GM18868 (cell line): ENCODE results near the gene FGF19.

Experiments used
- ATAC-seq: cut with Tn5 transposase; IDR thresholded peaks from one replicate; pipeline ENCODE4 v1.9.1; 2021; ENCODE audit warnings: mild to moderate bottlenecking, moderate library complexity; ENCODE audit not compliant: unreplicated experiment

Gene FGF19

GRCh38 chr11:69657456-69657910 lies 46.3 kb downstream of the FGF19 start:
- no peak for ATAC-seq

- no peak for ATAC-seq
Observed at GRCh38 chr11:69656536-69657455, 47.0 kb downstream of the FGF19 start.

GRCh38 chr11:69655479-69656428 lies 48.1 kb downstream of the FGF19 start:
- ATAC-seq = no peak

- ATAC-seq = no peak
Observed at GRCh38 chr11:69654660-69655478, 49.0 kb downstream of the FGF19 start.

GRCh38 chr11:69654001-69654659 lies 49.7 kb downstream of the FGF19 start:
- ATAC-seq = no peak

- no peak for ATAC-seq
Observed at GRCh38 chr11:69653406-69653960, 50.3 kb downstream of the FGF19 start.

- no peak for ATAC-seq
Observed at GRCh38 chr11:69652999-69653398, 50.8 kb downstream of the FGF19 start.

- no peak for ATAC-seq
Observed at GRCh38 chr11:69651834-69652620, 51.8 kb downstream of the FGF19 start.

GRCh38 chr11:69650832-69651344 lies 52.9 kb downstream of the FGF19 start:
- no peak for ATAC-seq

- ATAC-seq = no peak
Observed at GRCh38 chr11:69650081-69650831, 53.6 kb downstream of the FGF19 start.

- ATAC-seq = no peak
Observed at GRCh38 chr11:69649576-69649900, 54.3 kb downstream of the FGF19 start.

GRCh38 chr11:69648679-69649575 lies 54.9 kb downstream of the FGF19 start:
- ATAC-seq = no peak
